ENCODE data around the gene DCP1B.
A peak's percentile ranks its signal among the peaks of the same experiment; 100 is the strongest.

DCP1B gene

DNA sequence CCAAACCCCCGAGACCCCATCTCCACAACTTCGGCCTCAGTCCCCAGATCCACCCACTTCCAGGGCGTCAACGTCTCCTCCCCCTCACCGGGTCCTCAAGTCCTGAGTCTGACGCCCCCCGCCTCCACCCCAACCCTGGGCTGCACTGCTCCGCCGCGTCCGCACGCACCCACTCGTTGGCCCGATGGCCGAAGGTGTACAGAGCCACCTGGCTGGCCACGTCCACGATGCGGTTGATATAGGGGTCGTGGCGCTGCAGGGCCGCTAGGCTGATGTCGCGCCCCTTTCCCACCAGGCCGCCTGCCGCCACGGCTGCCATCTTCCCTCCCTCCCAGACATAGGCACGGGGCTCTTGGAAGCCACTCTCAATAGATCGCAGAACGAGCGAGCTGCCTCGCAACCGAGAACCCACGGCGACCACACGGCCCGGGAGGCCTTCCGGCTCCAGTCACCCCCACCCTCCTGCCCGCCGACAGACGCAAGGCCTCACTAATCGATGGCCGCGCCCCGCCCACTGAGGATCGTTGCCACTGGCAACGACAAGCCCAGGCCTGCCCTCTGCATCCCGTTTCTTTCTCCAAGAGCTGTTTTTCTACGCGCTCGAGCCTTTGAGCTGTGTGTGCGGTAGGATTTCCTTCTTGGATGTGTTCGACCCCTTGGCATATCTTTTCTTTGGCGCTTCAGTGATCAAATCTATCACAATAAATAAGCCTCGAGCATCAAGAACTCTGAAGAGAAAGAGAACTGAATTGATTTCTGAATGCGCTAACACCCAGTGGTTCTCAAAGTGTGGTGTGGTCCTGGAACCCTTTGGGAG lies at the start of gene DCP1B:
Gene DCP1B (minus strand): TSS at position 345 of the 817 bp plus-strand sequence. CDS start 26 bp downstream, at position 319.
- peak; percentile 90 for DNase-seq

DNA sequence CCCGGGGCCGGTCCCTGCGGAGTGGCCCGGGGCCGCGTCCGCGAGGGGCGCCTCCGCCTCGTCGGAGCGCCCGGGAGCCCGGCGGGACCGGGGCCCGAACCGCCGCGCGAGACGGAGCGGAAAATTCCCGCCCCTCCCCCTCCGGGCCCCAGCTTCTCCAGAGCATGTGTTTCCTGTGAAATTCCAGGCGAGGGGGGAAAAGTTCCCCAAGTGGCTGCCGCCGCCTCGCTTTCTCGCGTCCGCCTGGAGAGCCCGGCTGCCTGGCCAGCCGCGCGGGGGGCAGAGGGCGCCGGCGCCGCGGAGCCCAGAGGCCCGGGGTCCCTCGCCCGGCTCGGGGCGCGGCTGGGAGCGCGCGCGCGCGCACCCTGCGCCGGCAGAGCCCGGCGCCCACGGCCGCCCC lies 49.4 kb upstream of the DCP1B start:
- DNase-seq: no peak

DNA sequence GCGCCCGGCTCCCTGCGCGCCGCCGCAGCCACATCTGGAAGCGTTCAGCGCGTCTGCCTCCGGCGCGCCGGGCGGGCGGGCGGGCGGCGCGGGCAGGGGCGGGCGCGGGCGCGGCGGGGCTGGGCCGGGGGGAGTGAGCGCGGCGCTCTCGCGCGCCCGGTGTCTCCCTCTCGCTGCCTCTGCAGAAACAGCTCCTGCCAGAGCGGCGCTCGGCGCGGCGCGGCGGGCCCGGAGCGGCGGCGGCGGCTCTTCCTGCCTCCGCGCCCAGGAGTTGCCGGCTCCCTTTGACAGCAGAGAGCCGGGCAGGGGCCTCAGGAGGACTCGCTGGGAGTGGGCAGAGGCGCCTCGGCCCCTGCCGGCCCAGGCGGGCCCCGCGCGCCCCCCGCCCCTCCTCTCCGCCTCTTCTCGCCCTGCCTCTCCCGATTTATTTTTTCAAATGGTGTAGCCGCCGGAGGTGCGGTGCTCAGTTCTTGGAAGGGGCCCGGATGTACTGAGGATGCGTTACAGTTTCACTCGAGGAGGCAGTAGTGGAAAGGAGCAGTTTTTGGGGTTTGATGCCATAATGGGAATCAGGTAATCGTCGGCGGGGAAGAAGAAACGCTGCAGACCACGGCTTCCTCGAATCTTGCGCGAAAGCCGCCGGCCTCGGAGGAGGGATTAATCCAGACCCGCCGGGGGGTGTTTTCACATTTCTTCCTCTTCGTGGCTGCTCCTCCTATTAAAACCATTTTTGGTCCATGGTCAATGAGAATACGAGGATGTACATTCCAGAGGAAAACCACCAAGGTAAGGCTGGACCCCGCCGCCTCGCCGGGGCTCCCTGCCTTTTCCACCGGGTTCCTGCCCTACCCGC lies 48.8 kb upstream of the DCP1B start, which contains the start of gene CACNA1C:
Gene CACNA1C (plus strand): TSS at position 162 of the 853 bp plus-strand sequence. CDS start 576 bp downstream, at position 738.
- no peak for DNase-seq

DNA sequence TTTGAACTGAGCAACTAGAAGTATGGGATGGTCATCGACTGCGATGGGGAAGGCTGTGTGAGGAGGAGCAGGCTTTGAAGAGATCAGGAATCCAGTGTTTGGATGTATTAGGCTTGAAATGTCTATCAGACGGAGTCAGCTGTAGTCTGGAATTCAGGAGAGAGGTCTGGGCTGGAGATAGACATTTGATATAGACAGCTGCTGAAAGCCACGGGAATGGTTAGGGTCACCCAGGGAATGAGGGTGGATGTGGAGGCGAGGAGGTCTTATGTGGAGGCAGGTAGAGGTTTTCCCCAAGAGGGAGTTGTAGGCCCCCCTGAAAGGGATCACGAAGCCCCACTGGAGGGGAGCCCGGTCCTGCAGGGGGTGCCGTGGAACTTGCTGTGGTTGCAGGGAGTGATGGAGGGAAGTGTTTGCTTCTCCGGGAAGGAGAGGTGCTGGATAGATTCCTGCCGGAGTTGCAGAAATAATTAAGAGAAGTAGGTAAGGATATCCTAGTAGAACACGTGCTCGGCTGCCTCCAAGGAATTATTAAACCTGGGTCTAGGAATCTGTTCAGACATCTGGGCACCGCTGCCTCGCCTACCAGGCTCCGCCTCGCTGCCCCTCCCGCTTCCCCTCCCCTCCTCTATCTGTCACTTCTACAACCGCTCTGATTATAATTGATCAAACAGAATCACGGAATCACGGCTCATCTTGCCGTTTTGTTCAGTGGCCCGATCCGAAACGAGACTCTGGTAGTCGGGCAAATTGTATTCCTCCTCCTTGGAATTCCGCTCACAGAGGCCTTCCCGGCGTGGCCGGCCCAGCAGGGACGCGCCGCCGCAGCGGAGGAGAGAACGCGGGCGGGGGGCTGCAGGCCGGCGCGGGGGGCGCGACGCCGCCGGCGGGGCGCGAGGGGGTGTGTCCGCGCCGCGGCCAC lies 47.7 kb upstream of the DCP1B start:
- no peak for DNase-seq

DNA sequence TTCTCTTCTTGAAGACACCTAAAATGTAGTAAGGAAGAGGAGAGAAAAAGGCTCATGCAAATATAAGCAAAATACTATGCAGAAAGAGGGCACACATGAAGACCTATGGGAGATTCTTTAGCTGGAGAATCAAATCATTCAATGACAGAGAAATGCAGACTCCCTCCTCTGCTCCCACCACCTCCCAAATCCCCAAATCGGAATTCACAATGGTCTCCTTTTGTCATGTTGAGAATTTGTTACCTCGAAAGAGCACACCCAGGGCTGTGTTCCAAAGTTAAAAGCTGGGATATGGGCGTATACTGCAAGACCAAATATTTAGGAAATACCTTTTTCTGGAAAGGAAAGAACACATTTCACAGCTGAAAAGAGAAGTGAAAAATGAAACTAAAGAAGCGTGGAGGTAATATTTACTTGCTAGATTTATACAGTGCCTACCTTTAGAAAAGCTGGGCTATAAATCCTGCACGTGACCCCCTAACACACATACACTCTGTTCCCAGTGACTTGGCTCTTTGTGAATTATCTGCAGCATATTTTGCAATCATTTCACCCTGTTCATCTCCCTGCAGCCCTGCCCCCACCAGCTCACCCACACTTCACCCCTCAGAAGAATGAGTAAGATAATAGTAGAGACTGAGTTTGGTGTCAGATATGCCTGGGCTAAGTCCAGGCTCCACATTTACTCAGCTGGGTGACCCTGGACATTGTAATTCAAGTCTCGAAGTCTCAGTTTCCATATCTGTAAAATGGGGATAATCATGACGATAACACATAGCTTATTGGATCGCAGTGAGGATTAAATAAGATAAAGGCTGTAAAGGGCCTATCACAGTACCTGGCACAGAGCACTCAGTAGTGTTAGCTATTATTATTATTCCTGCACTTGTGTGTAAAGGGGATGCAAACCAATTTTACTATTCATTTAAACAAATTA lies 45.6 kb upstream of the DCP1B start:
- DNase-seq: peak; percentile 24

DNA sequence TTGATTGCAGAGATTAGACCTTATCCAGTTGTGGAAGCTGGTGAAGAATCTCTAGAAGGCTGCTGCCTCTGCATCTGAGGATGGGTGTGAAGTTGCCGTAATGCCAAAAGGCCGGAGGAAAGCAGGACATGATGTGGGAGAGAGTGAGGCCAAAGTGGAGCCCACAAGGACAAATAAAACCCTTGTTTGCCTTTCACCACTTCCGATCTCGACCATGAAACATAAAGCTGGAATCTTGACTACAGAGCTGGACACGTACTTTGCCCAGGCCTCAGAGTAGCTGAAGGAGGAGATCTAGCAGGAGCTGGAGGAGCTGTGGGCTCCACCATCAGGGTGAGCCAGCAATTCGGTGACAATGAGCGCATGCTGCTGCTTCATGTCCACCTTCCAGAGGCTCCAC lies 43.5 kb upstream of the DCP1B start:
- no peak for DNase-seq

DNA sequence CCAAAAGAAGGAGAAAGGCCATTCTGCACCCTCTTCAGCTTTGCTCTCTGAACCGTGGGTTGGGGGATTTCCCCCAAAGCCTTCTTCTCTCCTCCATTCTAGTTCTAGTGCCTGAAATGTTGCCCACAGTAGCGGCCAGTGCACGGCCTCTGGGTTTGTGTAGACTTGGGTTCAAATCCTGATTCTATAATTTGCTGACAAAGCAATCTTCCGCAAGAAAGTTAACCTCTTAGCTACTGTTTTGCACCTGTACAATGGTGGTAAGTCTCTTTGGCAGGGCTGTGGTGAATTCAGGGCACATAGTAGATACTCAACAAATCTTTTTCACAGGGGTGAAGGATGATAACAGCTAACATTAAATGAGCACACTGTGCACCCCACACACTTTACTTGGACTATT lies 42.7 kb upstream of the DCP1B start:
- DNase-seq: no peak

DNA sequence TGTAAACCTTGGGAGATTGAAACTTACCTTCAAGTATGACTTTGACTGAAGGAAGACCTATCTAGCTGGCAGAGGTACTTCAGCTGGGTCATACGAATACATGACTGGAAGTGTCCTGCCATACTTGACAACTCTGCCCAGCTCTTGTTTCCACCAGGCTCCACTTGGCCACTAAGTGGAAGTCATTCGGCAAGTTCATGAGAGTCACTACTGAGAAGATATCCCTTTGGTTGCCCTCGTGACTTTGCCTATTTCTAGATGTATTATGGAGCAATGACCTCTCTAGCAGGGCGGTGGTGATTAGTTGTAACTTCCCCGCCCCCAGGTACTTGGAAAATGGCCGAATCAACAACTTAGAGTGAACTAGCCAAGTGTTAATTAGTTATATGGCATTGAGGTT lies 39.9 kb upstream of the DCP1B start:
- no peak for DNase-seq

DNA sequence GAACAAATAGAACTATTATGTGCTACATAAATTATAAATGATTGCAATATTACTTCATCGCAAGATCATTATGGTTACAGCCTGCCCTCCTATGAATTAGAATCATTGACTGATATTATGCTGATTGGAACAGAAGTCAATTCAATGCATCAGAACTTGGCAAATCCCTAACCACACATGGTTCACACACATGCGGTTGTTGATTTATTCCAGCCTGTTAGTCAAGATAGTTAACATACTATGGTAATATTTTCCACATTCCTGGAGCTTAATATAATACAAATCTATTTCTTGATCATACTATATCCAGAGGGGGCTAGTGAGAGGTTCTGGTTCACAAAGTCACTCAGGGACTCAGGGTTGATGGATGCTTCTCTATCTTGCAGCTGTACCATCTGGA lies 38.8 kb upstream of the DCP1B start:
- no peak for DNase-seq

DNA sequence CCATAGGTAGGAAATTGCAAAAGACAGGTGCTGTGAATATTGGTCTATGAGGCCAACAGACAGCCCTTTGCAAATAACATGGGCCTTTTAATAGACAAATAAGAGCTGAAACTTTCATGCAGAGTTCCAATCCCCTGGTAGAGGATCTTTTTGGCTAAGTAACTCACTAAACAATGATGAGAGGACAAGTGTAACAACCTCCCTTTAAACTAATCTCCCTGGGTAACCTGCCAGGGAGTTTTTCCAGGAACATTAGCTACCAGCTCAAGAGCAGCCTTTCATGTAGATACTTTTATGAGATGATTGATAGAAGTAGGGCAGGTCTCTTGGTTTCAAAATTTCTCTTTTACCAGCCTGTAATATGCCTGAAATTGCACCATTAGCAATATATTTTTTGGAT lies 34.8 kb upstream of the DCP1B start:
- DNase-seq: no peak

DNA sequence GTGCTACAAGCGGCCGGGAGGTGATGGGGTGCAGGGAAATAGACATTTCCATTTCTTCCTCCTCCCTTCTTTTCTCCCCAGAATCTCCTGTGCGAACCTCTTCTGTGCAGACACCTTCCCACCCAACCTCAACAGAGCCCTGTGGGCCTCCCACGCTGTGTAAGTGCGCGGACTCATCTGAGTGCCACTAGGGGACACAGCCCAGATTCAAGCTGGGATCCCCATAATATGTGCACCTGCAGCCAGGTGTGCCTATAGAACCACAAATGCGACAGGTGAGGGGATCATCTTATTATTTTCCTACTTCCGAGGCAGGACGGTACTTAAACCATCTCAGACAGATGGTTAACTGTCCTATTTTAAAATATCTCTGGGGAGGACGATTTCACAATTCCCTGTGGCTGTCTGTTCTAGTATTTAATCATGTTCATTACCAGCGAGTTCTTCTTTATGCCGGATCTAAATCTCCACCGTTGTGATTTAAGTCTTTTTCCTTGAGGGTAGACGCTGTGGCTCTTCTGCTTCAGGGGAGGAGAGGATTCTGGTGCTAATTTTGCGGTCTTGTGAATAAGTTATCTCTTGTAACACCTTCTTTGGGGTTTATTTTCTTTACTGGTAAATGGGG lies 31.3 kb upstream of the DCP1B start:
- DNase-seq: peak; percentile 41

DNA sequence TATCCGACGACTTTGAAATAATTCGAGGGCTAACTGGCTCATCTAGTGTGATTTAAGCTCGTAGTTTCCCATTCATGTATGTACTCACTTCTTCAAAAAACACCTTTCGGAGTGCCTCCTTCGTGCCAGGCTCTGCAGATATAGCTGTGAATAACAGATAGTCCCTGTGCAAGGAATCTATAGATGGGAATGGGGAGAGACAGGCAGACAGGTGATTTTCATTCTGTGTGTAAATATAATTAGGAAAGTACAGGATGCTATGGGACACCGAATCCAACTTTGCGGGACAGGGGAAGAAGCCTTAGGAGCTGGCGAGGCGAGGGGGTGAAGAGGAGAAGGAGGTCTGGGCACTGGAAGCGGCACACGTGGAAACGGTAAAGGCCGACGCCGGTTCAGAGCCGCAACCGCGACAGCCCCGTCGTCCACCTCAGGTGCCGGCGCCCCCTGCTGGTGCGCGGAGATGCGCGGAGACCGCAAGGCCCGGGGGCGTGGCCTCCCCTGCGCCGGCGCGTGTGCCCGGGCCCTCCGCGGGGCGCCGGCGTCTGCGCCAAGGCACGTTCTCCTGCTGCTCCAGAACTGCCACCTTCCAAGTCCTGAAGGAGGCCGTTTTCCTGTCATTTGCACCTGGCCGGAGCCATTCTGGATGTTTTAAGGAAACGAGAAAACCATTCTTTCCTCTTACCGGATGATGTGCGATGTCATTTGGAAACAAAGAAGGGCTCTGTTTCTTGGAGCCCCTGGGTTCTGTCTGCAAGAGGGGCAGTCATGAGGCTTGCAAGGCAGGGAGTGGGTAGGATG lies 30.6 kb upstream of the DCP1B start:
- peak; percentile 77 for DNase-seq

DNA sequence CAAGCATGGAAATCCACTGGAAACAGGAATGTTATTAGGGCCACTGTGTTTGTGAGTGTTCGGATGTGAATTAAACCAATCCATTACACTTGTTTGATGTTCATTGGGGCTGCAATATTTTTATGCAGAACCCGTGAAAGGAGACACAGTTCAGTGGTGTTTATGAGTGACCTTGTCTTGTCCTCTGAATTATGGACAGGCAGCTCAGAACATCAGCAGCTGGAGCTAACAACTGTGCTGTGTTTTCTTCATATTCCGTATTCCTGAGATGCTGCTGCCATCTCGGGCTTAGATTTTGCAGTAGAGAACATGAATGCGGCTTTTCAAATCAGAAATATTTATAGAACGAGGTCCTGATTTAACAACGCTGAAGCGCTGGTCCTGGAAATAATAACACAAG lies 28.2 kb upstream of the DCP1B start:
- no peak for DNase-seq

DNA sequence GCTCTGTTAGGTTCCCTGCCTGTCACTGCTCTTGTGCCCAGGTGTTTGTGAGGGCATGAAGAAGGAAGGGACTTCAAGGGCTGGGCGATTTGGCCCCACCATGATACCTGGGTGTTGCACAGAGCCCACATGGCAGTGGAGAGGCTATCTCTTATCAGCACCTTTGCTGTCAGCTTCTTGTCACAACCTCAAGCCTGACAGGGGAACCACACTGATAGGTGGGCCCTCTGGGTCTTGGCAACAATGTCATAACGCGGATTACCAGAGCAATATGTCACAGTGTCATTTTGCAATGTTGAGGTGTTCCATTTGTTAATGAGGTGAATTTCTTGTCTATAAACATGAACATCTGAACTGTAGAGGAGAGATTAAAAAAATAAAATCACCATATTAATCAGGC lies 25.6 kb upstream of the DCP1B start:
- no peak for DNase-seq

DNA sequence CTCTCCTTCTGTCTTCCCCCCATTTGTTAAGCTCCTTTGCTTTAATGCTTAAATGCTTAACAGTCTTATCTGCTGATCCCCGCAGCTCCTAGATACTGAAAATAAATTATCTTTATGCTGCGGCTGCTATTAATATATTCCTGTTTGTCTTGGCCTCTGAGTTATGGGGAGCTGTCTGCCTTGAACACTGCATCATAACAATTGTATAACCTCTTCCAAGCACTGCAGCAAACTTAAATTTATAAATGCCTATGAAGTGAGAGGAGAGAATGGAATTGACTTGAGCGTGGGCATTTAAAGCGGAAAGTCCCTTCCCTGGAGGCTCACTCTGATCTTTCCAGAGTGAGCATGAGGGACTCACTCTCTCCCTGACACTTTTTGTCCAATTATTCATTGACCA lies 23.1 kb upstream of the DCP1B start:
- DNase-seq: no peak

DNA sequence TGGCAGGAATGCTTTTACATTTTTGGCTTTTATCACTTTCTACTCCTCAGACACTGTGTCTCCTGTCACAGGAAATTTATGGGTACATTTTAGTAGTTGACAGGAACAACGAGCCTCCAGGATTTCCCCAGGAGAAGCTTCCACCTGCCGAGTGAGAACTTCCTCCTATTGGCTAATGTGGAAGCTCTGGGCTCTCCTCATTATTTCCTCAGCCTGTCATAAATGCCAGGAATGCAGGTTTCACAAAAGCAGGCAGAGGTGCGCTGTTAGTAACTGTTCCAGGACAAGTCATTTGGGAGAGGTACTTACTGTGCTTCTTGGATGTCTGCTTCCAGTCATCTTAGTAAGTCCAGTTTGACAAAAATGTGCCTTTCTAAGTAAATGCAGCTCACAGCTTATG lies 19.1 kb upstream of the DCP1B start:
- no peak for DNase-seq

DNA sequence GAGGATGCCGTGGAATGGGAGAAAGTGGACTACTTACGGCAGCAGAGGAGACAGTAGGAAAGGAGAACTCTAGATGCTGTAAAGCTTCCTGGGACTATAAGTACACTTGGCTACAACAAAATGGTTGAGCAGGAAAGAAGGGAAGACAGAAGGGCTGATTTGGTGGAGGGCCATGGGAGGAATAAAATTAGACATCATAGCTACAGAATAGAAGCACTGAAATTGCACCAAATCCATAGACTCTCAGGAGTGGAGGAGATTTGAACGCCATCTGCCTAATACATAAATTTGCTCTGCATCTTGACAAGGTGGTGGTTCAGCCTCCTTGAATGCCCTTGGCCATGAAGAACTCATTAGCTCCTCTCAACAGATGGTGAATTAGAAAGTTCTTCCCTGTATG lies 16.3 kb upstream of the DCP1B start:
- DNase-seq: no peak

DNA sequence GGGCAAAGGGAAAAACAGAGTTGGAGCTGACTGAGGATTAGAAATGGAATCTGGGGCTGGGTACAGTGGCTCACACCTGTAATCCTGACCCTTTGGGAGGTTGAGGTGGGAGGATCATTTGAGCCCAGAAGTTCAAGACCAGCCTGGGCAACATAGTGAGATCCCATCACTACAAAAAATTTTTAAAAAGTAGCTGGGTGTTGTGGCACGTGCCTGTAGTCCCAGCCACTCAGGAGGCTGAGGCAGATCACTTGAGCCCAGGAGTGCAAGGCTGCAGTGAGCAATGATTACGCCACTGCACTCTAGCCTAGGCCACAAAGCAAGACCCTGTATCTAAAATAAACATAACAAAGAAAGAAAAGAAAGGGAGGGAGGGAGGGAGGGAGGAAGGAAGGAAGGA lies 14.9 kb upstream of the DCP1B start:
- no peak for DNase-seq

DNA sequence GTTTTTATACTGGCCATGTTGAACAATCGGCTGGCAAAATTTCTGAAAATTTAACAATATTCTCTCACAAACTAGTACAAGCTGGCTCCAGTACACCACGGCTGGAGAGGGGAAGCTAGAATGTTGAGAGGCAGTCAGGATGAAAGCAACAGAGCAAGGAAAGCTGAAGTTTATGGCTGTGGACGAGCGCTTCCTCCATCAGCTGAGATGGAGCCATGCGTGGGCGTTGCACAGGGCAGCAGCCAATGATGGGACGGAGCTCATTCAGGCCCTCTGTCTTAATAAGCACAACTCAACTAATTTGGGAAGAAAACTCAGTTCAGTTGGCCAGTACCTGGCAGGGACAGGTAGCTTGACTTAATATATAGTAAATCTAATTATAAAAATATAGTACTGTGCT lies 14.1 kb upstream of the DCP1B start:
- DNase-seq: no peak

DNA sequence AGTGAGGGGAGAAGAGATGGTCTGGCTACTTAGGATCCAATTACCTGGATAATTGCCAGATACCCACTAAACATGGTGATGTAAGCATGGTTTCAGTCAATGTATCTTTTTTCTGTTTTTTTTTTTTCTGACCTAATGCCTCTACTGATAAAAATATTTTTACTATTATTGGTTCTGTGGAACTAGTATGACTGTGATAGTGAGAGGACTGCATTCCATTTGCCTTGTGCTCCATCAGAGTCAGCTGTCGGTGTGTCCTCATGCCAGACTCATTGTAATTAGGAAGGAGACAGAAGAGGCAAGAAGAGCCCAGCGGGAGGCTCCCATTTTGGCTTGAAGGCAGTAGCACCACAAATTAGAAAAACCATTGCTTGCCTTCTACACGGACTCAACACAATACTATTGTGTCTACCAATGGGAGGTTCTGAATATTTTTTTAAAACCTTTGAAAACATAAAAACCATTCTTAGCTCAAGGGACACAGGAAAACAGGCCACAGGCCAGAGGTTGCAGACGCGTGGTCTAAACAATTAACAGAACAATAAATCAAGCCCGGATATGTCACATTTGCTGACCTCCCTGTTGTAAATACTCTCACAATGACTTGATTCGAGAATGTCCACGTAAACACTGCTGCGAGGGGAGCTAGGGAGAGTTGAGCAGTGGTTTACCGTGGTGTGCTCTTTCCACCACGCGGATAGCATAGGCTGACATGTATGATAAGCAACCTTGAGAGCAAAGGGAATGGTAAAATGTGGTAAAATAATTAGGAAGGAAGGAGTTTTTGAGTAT lies 13.5 kb upstream of the DCP1B start:
- no peak for DNase-seq
